ENCODE measurements around the gene GIT2.

GRCh38 chr12:109997393-109997792 lies 1.2 kb upstream of the GIT2 start:
- TF ChIP-seq CTCF (conservative IDR thresholded peaks at IDR 0.05 in 1 of 2, IDR thresholded peaks at IDR 0.05 in 1 of 2; ENCODE audit: extremely low read depth in 1 of 2, insufficient read depth in 1 of 2, low read depth in 1 of 2, low read length in 2 of 2): no peak
- TF ChIP-seq EZH2 (IDR thresholded peaks at IDR 0.05; ENCODE audit: borderline replicate concordance, low read length): no peak
